GM12892 (cell line): ENCODE results near the gene INVS.

ENCODE experiments used
- DNase-seq: peaks from one replicate; pipeline ENCODE4 v3.0.0; 2011; ENCODE audit not compliant: insufficient read length
- FAIRE-seq: peaks from 2 replicates; lab custom pipeline; 2011; peaks lifted over from hg19 to GRCh38; lab: Jason Lieb, UNC
- POLR2A ChIP-seq: IDR thresholded peaks from 2 replicates; pipeline ENCODE4 v1.6.1; 2011; ENCODE audit warnings: low read depth, low read length, control low read depth
- POLR2AphosphoS5 ChIP-seq: IDR thresholded peaks from 2 replicates; pipeline ENCODE4 v1.6.1; 2011; ENCODE audit warnings: low read depth, low read length, control low read depth
- TAF1 ChIP-seq: IDR thresholded peaks from 2 replicates; pipeline ENCODE4 v1.6.1; 2011; ENCODE audit warnings: low read depth, mild to moderate bottlenecking, control low read depth, low read length, borderline replicate concordance

Gene INVS

GRCh38 chr9:100197553-100197952 lies 98.5 kb downstream of the INVS start:
- TF ChIP-seq POLR2A (no peak), POLR2AphosphoS5 (no peak), TAF1 (no peak)
- FAIRE-seq (no peak), DNase-seq (no peak)

- TF ChIP-seq POLR2AphosphoS5: no peak
- no peak for TF ChIP-seq POLR2A
- TF ChIP-seq TAF1: no peak
These were observed 103.8 kb downstream of the INVS start for GRCh38 chr9:100202806-100203205.

GRCh38 chr9:100204796-100205195 lies 105.8 kb downstream of the INVS start:
- FAIRE-seq (no peak), DNase-seq (no peak)
- TF ChIP-seq TAF1: no peak
- no peak for TF ChIP-seq POLR2A
- TF ChIP-seq POLR2AphosphoS5: no peak

More at GRCh38 chr9:100202806-100203205, 103.8 kb downstream of the INVS start:
- FAIRE-seq (peak; percentile 53), DNase-seq (no peak)

GRCh38 chr9:100206899-100207298 lies 107.9 kb downstream of the INVS start:
- no peak for FAIRE-seq
- DNase-seq: no peak
- TF ChIP-seq POLR2AphosphoS5 (no peak), POLR2A (no peak), TAF1 (no peak)

- DNase-seq (no peak), FAIRE-seq (no peak)
- no peak for TF ChIP-seq POLR2A
- TF ChIP-seq TAF1: no peak
- no peak for TF ChIP-seq POLR2AphosphoS5
These were observed 109.6 kb downstream of the INVS start for GRCh38 chr9:100208673-100209072.

- no peak for DNase-seq
- TF ChIP-seq TAF1: no peak
- no peak for TF ChIP-seq POLR2A
- TF ChIP-seq POLR2AphosphoS5: no peak
- FAIRE-seq: no peak
These were observed 112.4 kb downstream of the INVS start for GRCh38 chr9:100211476-100211875.

- DNase-seq (no peak), FAIRE-seq (no peak)
- TF ChIP-seq POLR2A (no peak), TAF1 (no peak), POLR2AphosphoS5 (no peak)
These were observed 114.9 kb downstream of the INVS start for GRCh38 chr9:100213730-100214477.

GRCh38 chr9:100216178-100216787 lies 117.2 kb downstream of the INVS start:
- peak; percentile 51 for FAIRE-seq
- TF ChIP-seq POLR2AphosphoS5 (no peak), TAF1 (no peak), POLR2A (no peak)
- no peak for DNase-seq

- no peak for TF ChIP-seq POLR2AphosphoS5
- no peak for TF ChIP-seq TAF1
- no peak for TF ChIP-seq POLR2A
- FAIRE-seq (no peak), DNase-seq (no peak)
These were observed 118.5 kb downstream of the INVS start for GRCh38 chr9:100217536-100217935.

GRCh38 chr9:100219347-100219746 lies 120.3 kb downstream of the INVS start:
- no peak for DNase-seq
- FAIRE-seq: peak; percentile 48
- no peak for TF ChIP-seq TAF1
- no peak for TF ChIP-seq POLR2A
- TF ChIP-seq POLR2AphosphoS5: no peak

GRCh38 chr9:100220936-100221335 lies 121.9 kb downstream of the INVS start:
- TF ChIP-seq TAF1 (no peak), POLR2AphosphoS5 (no peak), POLR2A (no peak)
- DNase-seq (no peak), FAIRE-seq (no peak)

GRCh38 chr9:100221538-100221937 lies 122.5 kb downstream of the INVS start:
- DNase-seq: no peak
- no peak for FAIRE-seq
- TF ChIP-seq POLR2A (no peak), TAF1 (no peak), POLR2AphosphoS5 (no peak)
